ENCODE data around the gene PLS1.
A peak's percentile ranks its signal among the peaks of the same experiment; 100 is the strongest.
"Not testable (repeated sequence)": the region's sequence is repeated elsewhere in the genome, so short reads cannot be mapped to it uniquely, and the experiment has no call there.

The PLS1 gene

GRCh38 chr3:142576792-142577191, 19.4 kb upstream of the PLS1 start:
- ATAC-seq (ENCODE audit: low read depth) (no peak), DNase-seq (ENCODE audit: low spot score) (no peak)
- TF ChIP-seq CTCF (IDR thresholded peaks at IDR 0.05; ENCODE audit: poor library complexity, severe bottlenecking), result no peak
- Histone ChIP-seq H3K27ac (ENCODE audit: poor library complexity, severe bottlenecking) (no peak overlapping the region), H3K4me3 (ENCODE audit: severe bottlenecking) (no peak overlapping the region), H3K36me3 (ENCODE audit: low read depth) (0 out of 2 replicates have a peak, but pooled peaks cover 5% of the 10 kb centered on the region), H3K9me3 (ENCODE audit: severe bottlenecking) (no peaks in the 10 kb centered on the region), H3K27me3 (ENCODE audit: insufficient read depth, poor library complexity, severe bottlenecking) (no peaks in the 10 kb centered on the region), H3K4me1 (ENCODE audit: insufficient read depth, poor library complexity, severe bottlenecking) (peaks cover 7% of the 10 kb centered on the region)

- Histone ChIP-seq H3K9me3 (ENCODE audit: severe bottlenecking) (no peaks in the 10 kb centered on the region), H3K36me3 (ENCODE audit: low read depth) (0 out of 2 replicates have a peak, but pooled peaks cover 5% of the 10 kb centered on the region), H3K4me3 (ENCODE audit: severe bottlenecking) (peak overlapping the region; percentile 68), H3K27me3 (ENCODE audit: insufficient read depth, poor library complexity, severe bottlenecking) (no peaks in the 10 kb centered on the region), H3K27ac (ENCODE audit: poor library complexity, severe bottlenecking) (peak overlapping the region; percentile 39), H3K4me1 (ENCODE audit: insufficient read depth, poor library complexity, severe bottlenecking) (peaks cover 7% of the 10 kb centered on the region)
- DNase-seq (ENCODE audit: low spot score), result no peak
- no peak for ATAC-seq (ENCODE audit: low read depth)
- TF ChIP-seq CTCF (IDR thresholded peaks at IDR 0.05; ENCODE audit: poor library complexity, severe bottlenecking), result no peak
These were observed 18.4 kb upstream of the PLS1 start for GRCh38 chr3:142577696-142578328.

- ATAC-seq (ENCODE audit: low read depth) (peak; percentile 95), DNase-seq (ENCODE audit: low spot score) (peak; percentile 95)
- peak within 1 kb of the TSS; percentile 68 for H3K4me3 ChIP-seq (ENCODE audit: severe bottlenecking)
- H3K4me1 ChIP-seq (ENCODE audit: insufficient read depth, poor library complexity, severe bottlenecking), result peaks cover 7% of the 10 kb centered on the region
- no peak for TF ChIP-seq CTCF (IDR thresholded peaks at IDR 0.05; ENCODE audit: poor library complexity, severe bottlenecking)
- H3K36me3 ChIP-seq (ENCODE audit: low read depth), result 0 out of 2 replicates have a peak, but pooled peaks cover 4% of the 10 kb centered on the region
- H3K27ac ChIP-seq (ENCODE audit: poor library complexity, severe bottlenecking), result peak within 1 kb of the TSS; percentile 39
- H3K9me3 ChIP-seq (ENCODE audit: severe bottlenecking), result no peaks in the 10 kb centered on the region
- H3K27me3 ChIP-seq (ENCODE audit: insufficient read depth, poor library complexity, severe bottlenecking), result no peaks in the 10 kb centered on the region
These were observed 17.6 kb upstream of the PLS1 start, which contains the start of gene ATR for GRCh38 chr3:142578329-142579223. TSS of gene ATR (minus strand) at chr3:142578733. CDS start at chr3:142578704, 29 bp downstream.

- no peak for ATAC-seq (ENCODE audit: low read depth)
- TF ChIP-seq CTCF (IDR thresholded peaks at IDR 0.05; ENCODE audit: poor library complexity, severe bottlenecking), result no peak
- H3K4me1 ChIP-seq (ENCODE audit: insufficient read depth, poor library complexity, severe bottlenecking), result peaks cover 7% of the 10 kb centered on the region
- no peak overlapping the region for H3K27ac ChIP-seq (ENCODE audit: poor library complexity, severe bottlenecking)
- no peaks in the 10 kb centered on the region for H3K36me3 ChIP-seq (ENCODE audit: low read depth)
- no peak overlapping the region for H3K4me3 ChIP-seq (ENCODE audit: severe bottlenecking)
- H3K9me3 ChIP-seq (ENCODE audit: severe bottlenecking), result no peaks in the 10 kb centered on the region
- no peak for DNase-seq (ENCODE audit: low spot score)
- H3K27me3 ChIP-seq (ENCODE audit: insufficient read depth, poor library complexity, severe bottlenecking), result no peaks in the 10 kb centered on the region
These were observed 16.2 kb upstream of the PLS1 start for GRCh38 chr3:142580061-142580423.

- H3K36me3 ChIP-seq (ENCODE audit: low read depth); H3K4me1 ChIP-seq (ENCODE audit: insufficient read depth, poor library complexity, severe bottlenecking); ATAC-seq (ENCODE audit: low read depth); H3K9me3 ChIP-seq (ENCODE audit: severe bottlenecking); H3K27me3 ChIP-seq (ENCODE audit: insufficient read depth, poor library complexity, severe bottlenecking); DNase-seq (ENCODE audit: low spot score); H3K27ac ChIP-seq (ENCODE audit: poor library complexity, severe bottlenecking); H3K4me3 ChIP-seq (ENCODE audit: severe bottlenecking): not testable (repeated sequence)
These were observed 15.1 kb upstream of the PLS1 start for GRCh38 chr3:142581070-142581469.

Data from RWPE2 (cell line).